Mesenchymal stem cell (in vitro differentiated cells and primary cell): ENCODE measurements around the gene HIVEP3.

Experiments used
- DNase-seq: peaks from one replicate; pipeline ENCODE4 v3.0.0-alpha.2; 2013
- H2AFZ ChIP-seq: one replicate; pipeline ENCODE4 v1.6.1; 2013; ENCODE audit warnings: low read depth, mild to moderate bottlenecking, control low read depth, inconsistent platforms, low read length, moderate library complexity
- H2AK5ac ChIP-seq: 2 replicates; pipeline ENCODE4 v1.6.1; 2013; ENCODE audit warnings: low read length, moderate library complexity, mild to moderate bottlenecking, inconsistent platforms; ENCODE audit not compliant: severe bottlenecking
- H2BK120ac ChIP-seq: one replicate; pipeline ENCODE4 v1.6.1; 2013; ENCODE audit warnings: low read depth, mild to moderate bottlenecking, inconsistent platforms, low read length, moderate library complexity
- H2BK12ac ChIP-seq, 2 experiments: one replicate each; pipeline ENCODE4 v1.6.1; 2013; ENCODE audit warnings: inconsistent platforms in 2 of 2, low read length in 2 of 2, mild to moderate bottlenecking in 2 of 2, moderate library complexity in 2 of 2, control low read depth in 1 of 2
- H2BK15ac ChIP-seq: one replicate; pipeline ENCODE4 v1.6.1; 2013; ENCODE audit warnings: mild to moderate bottlenecking, low read depth, inconsistent platforms; ENCODE audit not compliant: poor library complexity, severe bottlenecking
- H2BK5ac ChIP-seq: 2 replicates; pipeline ENCODE4 v1.6.1; 2013; ENCODE audit warnings: low read depth, mild to moderate bottlenecking, low read length, control low read depth, inconsistent platforms; ENCODE audit not compliant: poor library complexity, severe bottlenecking
- H3K14ac ChIP-seq, 2 experiments: one replicate each; pipeline ENCODE4 v1.6.1; 2013; ENCODE audit warnings: inconsistent platforms in 2 of 2, low read length in 2 of 2, control low read depth in 1 of 2, mild to moderate bottlenecking in 1 of 2, moderate library complexity in 1 of 2
- H3K18ac ChIP-seq, 2 experiments: one replicate each; pipeline ENCODE4 v1.6.1; 2013; ENCODE audit warnings: inconsistent platforms in 2 of 2, low read length in 2 of 2, control low read depth in 1 of 2, low read depth in 1 of 2, mild to moderate bottlenecking in 1 of 2
- H3K23ac ChIP-seq, 2 experiments: one replicate each; pipeline ENCODE4 v1.6.1; 2013; ENCODE audit warnings: inconsistent platforms in 2 of 2, low read length in 2 of 2, mild to moderate bottlenecking in 2 of 2, moderate library complexity in 2 of 2, control low read depth in 1 of 2
- H3K27ac ChIP-seq: 2 replicates; pipeline ENCODE4 v1.5.1; 2013; ENCODE audit warnings: mild to moderate bottlenecking, moderate library complexity, low read length, control low read depth, inconsistent platforms; ENCODE audit not compliant: poor library complexity, severe bottlenecking
- H3K27me3 ChIP-seq, 2 experiments: 2 replicates each; pipeline versions ENCODE4 v1.6.1 to v1.7.0; 2013; ENCODE audit warnings: low read length in 2 of 2, mild to moderate bottlenecking in 2 of 2, moderate library complexity in 2 of 2, control low read depth in 1 of 2, inconsistent platforms in 1 of 2; ENCODE audit not compliant: control insufficient read depth in 1 of 2, insufficient read depth in 1 of 2
- H3K36me3 ChIP-seq, 2 experiments: 2 replicates each; pipeline versions ENCODE4 v1.6.1 to v1.7.0; 2013; ENCODE audit warnings: low read length in 2 of 2, control low read depth in 1 of 2, inconsistent platforms in 1 of 2, low read depth in 1 of 2, mild to moderate bottlenecking in 1 of 2; ENCODE audit not compliant: insufficient read depth in 2 of 2, control insufficient read depth in 1 of 2
- H3K4ac ChIP-seq, 2 experiments: one replicate each; pipeline ENCODE4 v1.6.1; 2013; ENCODE audit warnings: inconsistent platforms in 2 of 2, low read length in 2 of 2, mild to moderate bottlenecking in 2 of 2, moderate library complexity in 2 of 2, control low read depth in 1 of 2, low read depth in 1 of 2
- H3K4me1 ChIP-seq: 2 replicates; pipeline ENCODE4 v1.6.1; 2013; ENCODE audit warnings: low read depth, low read length, control low read depth; ENCODE audit not compliant: control insufficient read depth, insufficient read depth
- H3K4me2 ChIP-seq: 2 replicates; pipeline ENCODE4 v1.6.1; 2013; ENCODE audit warnings: low read length, mild to moderate bottlenecking, inconsistent platforms; ENCODE audit not compliant: poor library complexity, severe bottlenecking
- H3K4me3 ChIP-seq, 2 experiments: 2 replicates each; pipeline versions ENCODE4 v1.5.1 to v1.7.0; 2013; ENCODE audit warnings: low read length in 2 of 2, mild to moderate bottlenecking in 2 of 2, control low read depth in 1 of 2, low read depth in 1 of 2; ENCODE audit not compliant: insufficient read depth in 1 of 2
- H3K79me1 ChIP-seq: replicated peaks from 2 replicates; pipeline ENCODE4 v1.6.1; 2013; ENCODE audit warnings: mild to moderate bottlenecking, control low read depth, low read length, inconsistent platforms; ENCODE audit not compliant: poor library complexity, severe bottlenecking
- H3K9ac ChIP-seq: 2 replicates; pipeline ENCODE4 v1.7.0; 2013; ENCODE audit warnings: mild to moderate bottlenecking, low read length, moderate library complexity
- H3K9me3 ChIP-seq: 2 replicates; pipeline ENCODE4 v1.7.0; 2013; ENCODE audit warnings: mild to moderate bottlenecking, low read length; ENCODE audit not compliant: control insufficient read depth
- H4K8ac ChIP-seq: one replicate; pipeline ENCODE4 v1.6.1; 2013; ENCODE audit warnings: inconsistent platforms, mild to moderate bottlenecking, low read length, moderate library complexity
- H4K91ac ChIP-seq: one replicate; pipeline ENCODE4 v1.6.1; 2013; ENCODE audit warnings: mild to moderate bottlenecking, low read length, inconsistent platforms
- WGBS: methylation state at CpG from one replicate; pipeline ENCODE4 v1.1.7; 2013; ENCODE audit warnings: mixed read lengths; 5-methylcytosine and 5-hydroxymethylcytosine counted together

HIVEP3 gene

GRCh38 chr1:41663671-41664400 lies 254.9 kb downstream of the HIVEP3 start:
- Histone ChIP-seq H4K8ac (no peak overlapping the region), H3K9me3 (no peaks in the 10 kb centered on the region), H3K9ac (no peak overlapping the region), H3K27ac (no peak overlapping the region), H3K27me3 (peaks cover 0 to 24% of the 10 kb centered on the region in 2 experiments), H3K18ac (no peak overlapping the region), H3K79me1 (peaks cover 6% of the 10 kb centered on the region), H3K23ac (no peak overlapping the region), H2BK12ac (peak overlapping the region in 1 of 2 experiments; percentile 70), H2BK15ac (no peak overlapping the region), H2BK120ac (no peak overlapping the region), H2BK5ac (no peak overlapping the region), H3K14ac (no peak overlapping the region), H3K36me3 (no peaks in the 10 kb centered on the region), H4K91ac (no peak overlapping the region), H3K4me1 (peaks cover 36% of the 10 kb centered on the region), H3K4me2 (no peak overlapping the region), H2AFZ (no peak overlapping the region), H3K4me3 (no peak overlapping the region), H3K4ac (no peak overlapping the region), H2AK5ac (no peak overlapping the region)
- WGBS: 92% methylated on average over 4 of the region's 5 CpGs
- no peak for DNase-seq

- H3K4me1 ChIP-seq: peaks cover 36% of the 10 kb centered on the region
- H3K9me3 ChIP-seq: no peaks in the 10 kb centered on the region
- no peaks in the 10 kb centered on the region for H3K36me3 ChIP-seq
- H2BK15ac ChIP-seq: peak overlapping the region; percentile 61
- no peak overlapping the region for H3K14ac ChIP-seq
- WGBS: 11% methylated on average over 27 of the region's 27 CpGs
- H3K27ac ChIP-seq: no peak overlapping the region
- no peak overlapping the region for H2AK5ac ChIP-seq
- H3K27me3 ChIP-seq: peaks cover 0 to 27% of the 10 kb centered on the region in 2 experiments
- H3K18ac ChIP-seq: peak overlapping the region in 1 of 2 experiments; percentile 33
- H2BK5ac ChIP-seq: no peak overlapping the region
- H2BK120ac ChIP-seq: peak overlapping the region; percentile 52
- H4K8ac ChIP-seq: peak overlapping the region; percentile 66
- H2BK12ac ChIP-seq: peak overlapping the region in 1 of 2 experiments; percentile 10
- peak overlapping the region in 1 of 2 experiments; percentile 56 for H3K4ac ChIP-seq
- H3K4me3 ChIP-seq: peak overlapping the region; percentile 63
- no peak overlapping the region for H3K23ac ChIP-seq
- H2AFZ ChIP-seq: peak overlapping the region; percentile 76
- DNase-seq: peak; percentile 87
- H4K91ac ChIP-seq: peak overlapping the region; percentile 31
- peak overlapping the region; percentile 92 for H3K4me2 ChIP-seq
- H3K9ac ChIP-seq: peak overlapping the region; percentile 71
- H3K79me1 ChIP-seq: peaks cover 10% of the 10 kb centered on the region
Observed at GRCh38 chr1:41662765-41663437, 255.8 kb downstream of the HIVEP3 start.

- H3K4me3 ChIP-seq: peak overlapping the region; percentile 63 to 80
Observed at GRCh38 chr1:41662061-41662764, 256.5 kb downstream of the HIVEP3 start.

More at GRCh38 chr1:41662061-41662764, 256.5 kb downstream of the HIVEP3 start:
- Histone ChIP-seq H3K23ac (peak overlapping the region in 1 of 2 experiments; percentile 87), H3K36me3 (no peaks in the 10 kb centered on the region), H3K18ac (peak overlapping the region; percentile 33 to 85), H3K4ac (peak overlapping the region in 1 of 2 experiments; percentile 56), H4K91ac (no peak overlapping the region), H2BK12ac (no peak overlapping the region), H3K9ac (peak overlapping the region; percentile 71), H4K8ac (peak overlapping the region; percentile 66), H2BK120ac (peak overlapping the region; percentile 52), H3K9me3 (no peaks in the 10 kb centered on the region), H2BK5ac (no peak overlapping the region), H3K79me1 (peaks cover 10% of the 10 kb centered on the region), H3K27me3 (peaks cover 0 to 27% of the 10 kb centered on the region in 2 experiments), H3K4me1 (peaks cover 33% of the 10 kb centered on the region), H2AFZ (peak overlapping the region; percentile 76), H2AK5ac (no peak overlapping the region), H2BK15ac (peak overlapping the region; percentile 61), H3K27ac (no peak overlapping the region), H3K14ac (peak overlapping the region in 1 of 2 experiments; percentile 88), H3K4me2 (peak overlapping the region; percentile 98)
- under 1% methylated on average over 46 of the region's 105 CpGs for WGBS
- DNase-seq: peak; percentile 84
